Measurements from ENCODE around the gene DNMT3L. TPM values are rescaled to one million over a fixed set of nuclear protein-coding genes. Genes with fewer than 3 reads are reported as not detected.

DNMT3L gene
- total and polyA plus RNA-seq, 12 donors: not detected

GRCh38 chr21:44305691-44306090 lies 44.0 kb upstream of the DNMT3L start:
- H3K4me1 ChIP-seq: peaks cover 36 to 60% (median 47%) of the 10 kb centered on the region in 9 donors
- TF ChIP-seq CTCF (IDR thresholded peaks at IDR 0.05): no peak
- peaks cover 0 to 47% (median 4%) of the 10 kb centered on the region in 9 donors for H3K36me3 ChIP-seq
- H3K4me3 ChIP-seq: no peak overlapping the region
- WGBS, 2 donors: 67 to 75% methylated on average over 9 of the region's 9 CpGs
- DNase-seq (no peak), ATAC-seq (no peak)
- H3K9me3 ChIP-seq: no peaks in the 10 kb centered on the region
- H3K27ac ChIP-seq: peak overlapping the region in 2 of 10 donors; percentile 12 to 25
- no peaks in the 10 kb centered on the region for H3K27me3 ChIP-seq
- intact Hi-C loops (cut with DNase I): loop anchor here in 2 of 10 donors (2.0 to 10.0 kb wide), 2 partner anchors 13 to 291 kb away; partner anchors contain the start of gene TRAPPC10 (in 1 of the 2)

GRCh38 chr21:44304877-44305293 lies 43.2 kb upstream of the DNMT3L start:
- peaks cover 0 to 39% (median 2%) of the 10 kb centered on the region in 9 donors for H3K36me3 ChIP-seq
- no peak overlapping the region for H3K4me3 ChIP-seq
- peak; percentile 22 to 68 (median 61) for TF ChIP-seq CTCF (IDR thresholded peaks at IDR 0.05)
- peak overlapping the region in 1 of 10 donors; percentile 25 for H3K27ac ChIP-seq
- H3K4me1 ChIP-seq: peaks cover 38 to 63% (median 48%) of the 10 kb centered on the region in 9 donors
- intact Hi-C loops (cut with DNase I): loop anchor here in 3 of 10 donors (2.0 to 10.0 kb wide), 3 partner anchors 14 to 290 kb away; partner anchors contain the start of genes CFAP410 (in 2 of the 3) and TRAPPC10 (in 1 of the 3)
- H3K9me3 ChIP-seq: no peaks in the 10 kb centered on the region
- DNase-seq: no peak
- 56 to 57% methylated on average over 8 of the region's 8 CpGs for WGBS, 2 donors
- ATAC-seq: peak in 5 of 8 donors; percentile 30 to 41 (median 36)
- no peaks in the 10 kb centered on the region for H3K27me3 ChIP-seq

GRCh38 chr21:44304011-44304616 lies 42.4 kb upstream of the DNMT3L start:
- no peak for DNase-seq
- no peak for TF ChIP-seq CTCF (IDR thresholded peaks at IDR 0.05)
- H3K27ac ChIP-seq: peak overlapping the region in 8 of 10 donors; percentile 9 to 56 (median 34)
- ATAC-seq: peak in 1 of 8 donors; percentile 23
- intact Hi-C loops (cut with DNase I): loop anchor here in 3 of 10 donors (2.0 to 10.0 kb wide), 3 partner anchors 15 to 289 kb away; partner anchors contain the start of genes CFAP410 (in 2 of the 3) and TRAPPC10 (in 1 of the 3)
- H3K4me1 ChIP-seq: peaks cover 38 to 69% (median 49%) of the 10 kb centered on the region in 9 donors
- no peaks in the 10 kb centered on the region for H3K27me3 ChIP-seq
- 67 to 72% methylated on average over 16 of the region's 16 CpGs for WGBS, 2 donors
- no peaks in the 10 kb centered on the region for H3K9me3 ChIP-seq
- no peak overlapping the region for H3K4me3 ChIP-seq
- H3K36me3 ChIP-seq: peaks cover 0 to 31% (median 0%) of the 10 kb centered on the region in 9 donors

- Histone ChIP-seq H3K27ac (peak overlapping the region in 8 of 10 donors; percentile 9 to 56 (median 34)), H3K4me3 (no peak overlapping the region), H3K4me1 (peaks cover 38 to 70% (median 50%) of the 10 kb centered on the region in 9 donors)
Observed at GRCh38 chr21:44303490-44303981, 41.8 kb upstream of the DNMT3L start.

More at GRCh38 chr21:44303490-44303981, 41.8 kb upstream of the DNMT3L start:
- TF ChIP-seq CTCF (IDR thresholded peaks at IDR 0.05): no peak
- ATAC-seq (no peak), DNase-seq (no peak)
- no peaks in the 10 kb centered on the region for H3K9me3 ChIP-seq
- intact Hi-C loops (cut with DNase I): loop anchor here in 2 of 10 donors (5.0 to 10.0 kb wide), 2 partner anchors 34 to 289 kb away; partner anchors contain the start of genes CFAP410 (in 2 of the 2) and TRAPPC10 (in 1 of the 2)
- no peaks in the 10 kb centered on the region for H3K27me3 ChIP-seq
- H3K36me3 ChIP-seq: peaks cover 0 to 25% (median 0%) of the 10 kb centered on the region in 9 donors
- WGBS, 2 donors: 76 to 79% methylated on average over 12 of the region's 12 CpGs

All from heart right ventricle (tissue), 16 donors.